SK-N-MC (cell line): ENCODE results near the gene VPS37B.

Source experiments
- FOXP2 ChIP-seq: optimal IDR thresholded peaks from 2 replicates; pipeline ENCODE3; 2011; ENCODE audit warnings: mild to moderate bottlenecking, moderate library complexity; ENCODE audit not compliant: insufficient read depth; ENCODE audit errors: extremely low read length, control extremely low read depth
- POLR2AphosphoS5 ChIP-seq: IDR thresholded peaks from 2 replicates; pipeline ENCODE4 v1.6.1; 2012; ENCODE audit warnings: mild to moderate bottlenecking, low read depth, low read length, borderline replicate concordance

GRCh38 chr12:122891661-122892525 is 4.0 kb downstream of the VPS37B start:
- TF ChIP-seq POLR2AphosphoS5 = no peak; the same call in 1 of the 2 replicates
- no peak for TF ChIP-seq FOXP2
